ENCODE results near the gene ADD3.

ADD3 gene

DNA sequence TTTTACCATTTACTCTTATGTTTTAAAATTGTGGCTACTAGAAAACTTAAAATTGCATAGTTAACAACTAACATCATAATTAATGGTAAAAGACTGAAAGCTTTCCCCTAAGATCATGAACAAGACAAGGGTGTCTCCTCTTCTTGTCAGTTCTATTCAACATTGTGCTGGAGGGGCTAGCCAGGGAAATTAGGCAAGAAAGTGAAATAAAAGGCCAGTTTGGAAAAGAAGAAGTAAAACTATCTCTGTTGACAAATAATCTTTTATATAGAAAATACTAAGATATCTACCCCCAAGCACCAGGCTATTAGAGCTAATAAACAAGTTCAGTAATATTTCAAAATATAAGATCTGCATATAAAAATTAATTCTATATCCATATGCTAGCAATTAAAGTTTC lies 152.7 kb downstream of the ADD3 start:
- Histone ChIP-seq H3K4me3 (ENCODE audit: low read depth in 1 of 2, low read length in 2 of 2) (no peak overlapping the region), H2AFZ (ENCODE audit: low read depth, low read length) (no peak overlapping the region), H3K27me3 (ENCODE audit: insufficient read depth, low read length, poor library complexity) (peaks cover 52% of the 10 kb centered on the region), H3K36me3 (ENCODE audit: insufficient read depth, low read length) (no peaks in the 10 kb centered on the region), H3K79me2 (ENCODE audit: insufficient read depth, low read length) (no peaks in the 10 kb centered on the region), H3K4me2 (ENCODE audit: insufficient read depth, low read length) (no peak overlapping the region), H3K9ac (ENCODE audit: low read depth, low read length) (no peak overlapping the region), H3K4me1 (ENCODE audit: insufficient read depth, low read length) (peaks cover 13% of the 10 kb centered on the region), H4K20me1 (ENCODE audit: insufficient read depth, low read length) (peaks cover 4% of the 10 kb centered on the region), H3K27ac (ENCODE audit: low read length) (no peak overlapping the region), H3K9me3 (ENCODE audit: insufficient read depth, low read length, severe bottlenecking) (no peaks in the 10 kb centered on the region)
- DNase-seq (no peak), ATAC-seq (ENCODE audit: insufficient read depth, low read depth) (no peak)
- TF ChIP-seq, protein P1, sequence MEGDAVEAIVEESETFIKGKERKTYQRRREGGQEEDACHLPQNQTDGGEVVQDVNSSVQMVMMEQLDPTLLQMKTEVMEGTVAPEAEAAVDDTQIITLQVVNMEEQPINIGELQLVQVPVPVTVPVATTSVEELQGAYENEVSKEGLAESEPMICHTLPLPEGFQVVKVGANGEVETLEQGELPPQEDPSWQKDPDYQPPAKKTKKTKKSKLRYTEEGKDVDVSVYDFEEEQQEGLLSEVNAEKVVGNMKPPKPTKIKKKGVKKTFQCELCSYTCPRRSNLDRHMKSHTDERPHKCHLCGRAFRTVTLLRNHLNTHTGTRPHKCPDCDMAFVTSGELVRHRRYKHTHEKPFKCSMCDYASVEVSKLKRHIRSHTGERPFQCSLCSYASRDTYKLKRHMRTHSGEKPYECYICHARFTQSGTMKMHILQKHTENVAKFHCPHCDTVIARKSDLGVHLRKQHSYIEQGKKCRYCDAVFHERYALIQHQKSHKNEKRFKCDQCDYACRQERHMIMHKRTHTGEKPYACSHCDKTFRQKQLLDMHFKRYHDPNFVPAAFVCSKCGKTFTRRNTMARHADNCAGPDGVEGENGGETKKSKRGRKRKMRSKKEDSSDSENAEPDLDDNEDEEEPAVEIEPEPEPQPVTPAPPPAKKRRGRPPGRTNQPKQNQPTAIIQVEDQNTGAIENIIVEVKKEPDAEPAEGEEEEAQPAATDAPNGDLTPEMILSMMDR (IDR thresholded peaks at IDR 0.05; ENCODE audit: borderline replicate concordance, extremely low read depth, low read length, poor library complexity, severe bottlenecking), result no peak
- TF ChIP-seq EZH2 (IDR thresholded peaks at IDR 0.05; ENCODE audit: borderline replicate concordance, low read depth, low read length, severe bottlenecking), result no peak

DNA sequence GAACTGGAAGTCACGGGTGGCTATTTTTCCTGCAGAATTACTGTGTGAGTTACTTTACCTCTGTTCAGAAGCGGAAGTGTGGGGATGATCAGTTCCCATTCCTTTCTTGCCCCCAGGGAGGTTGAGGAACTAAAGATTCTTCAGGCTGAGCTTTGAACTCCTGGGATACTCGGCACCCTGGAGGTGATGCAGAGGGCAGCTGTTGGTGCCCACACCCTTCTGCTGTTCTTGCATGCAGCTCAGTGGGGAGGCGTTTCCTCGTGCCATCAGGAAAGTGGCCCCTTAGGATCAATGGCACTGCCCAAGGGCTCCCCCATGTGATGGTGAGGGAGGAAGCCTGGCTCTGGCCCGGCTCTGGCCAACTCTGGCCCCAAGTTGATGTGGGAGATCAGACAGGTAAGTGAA lies 155.0 kb downstream of the ADD3 start:
- Histone ChIP-seq H3K27ac (ENCODE audit: low read length) (no peak overlapping the region), H3K9ac (ENCODE audit: low read depth, low read length) (no peak overlapping the region), H3K9me3 (ENCODE audit: insufficient read depth, low read length, severe bottlenecking) (no peaks in the 10 kb centered on the region), H2AFZ (ENCODE audit: low read depth, low read length) (no peak overlapping the region), H3K4me1 (ENCODE audit: insufficient read depth, low read length) (0 out of 2 replicates have a peak, but pooled peaks cover under 1% of the 10 kb centered on the region), H3K27me3 (ENCODE audit: insufficient read depth, low read length, poor library complexity) (peaks cover 50% of the 10 kb centered on the region), H3K36me3 (ENCODE audit: insufficient read depth, low read length) (no peaks in the 10 kb centered on the region), H4K20me1 (ENCODE audit: insufficient read depth, low read length) (peaks cover under 1% of the 10 kb centered on the region), H3K79me2 (ENCODE audit: insufficient read depth, low read length) (no peaks in the 10 kb centered on the region), H3K4me2 (ENCODE audit: insufficient read depth, low read length) (no peak overlapping the region), H3K4me3 (ENCODE audit: low read depth in 1 of 2, low read length in 2 of 2) (no peak overlapping the region)
- ATAC-seq (ENCODE audit: insufficient read depth, low read depth) (no peak), DNase-seq (no peak)
- TF ChIP-seq EZH2 (IDR thresholded peaks at IDR 0.05; ENCODE audit: borderline replicate concordance, low read depth, low read length, severe bottlenecking), result no peak
- TF ChIP-seq, protein P1 (IDR thresholded peaks at IDR 0.05; ENCODE audit: borderline replicate concordance, extremely low read depth, low read length, poor library complexity, severe bottlenecking), result no peak

DNA sequence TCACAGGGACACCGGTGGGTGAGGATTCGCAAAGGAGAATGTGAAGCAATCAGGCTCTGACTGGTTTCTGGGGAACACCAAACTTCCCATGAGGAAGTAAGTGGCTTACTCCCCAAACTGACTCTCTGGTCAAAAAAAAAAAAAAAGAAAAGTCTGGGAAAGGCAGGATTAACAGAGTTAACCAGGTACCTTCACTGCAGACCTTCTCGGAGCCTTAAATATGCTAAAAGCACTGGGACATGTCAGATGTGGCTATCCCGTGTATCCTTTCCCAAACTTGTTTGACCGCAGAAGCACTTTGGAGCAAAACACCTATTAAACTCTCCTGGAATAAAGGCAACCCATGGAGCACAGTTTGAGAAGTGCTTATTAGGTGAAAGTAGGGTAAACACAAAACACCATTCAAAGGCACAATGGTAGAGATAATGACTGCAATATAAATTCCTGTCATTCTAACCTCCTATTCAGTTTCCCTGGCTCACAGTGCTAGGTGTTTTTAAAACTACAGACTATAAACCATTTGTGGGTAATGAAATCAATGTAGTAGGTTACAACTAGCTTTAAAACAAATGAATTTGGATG lies 155.5 kb downstream of the ADD3 start:
- Histone ChIP-seq H3K79me2 (ENCODE audit: insufficient read depth, low read length) (no peaks in the 10 kb centered on the region), H3K36me3 (ENCODE audit: insufficient read depth, low read length) (no peaks in the 10 kb centered on the region), H3K27ac (ENCODE audit: low read length) (no peak overlapping the region), H2AFZ (ENCODE audit: low read depth, low read length) (no peak overlapping the region), H3K9ac (ENCODE audit: low read depth, low read length) (no peak overlapping the region), H3K4me1 (ENCODE audit: insufficient read depth, low read length) (no peaks in the 10 kb centered on the region), H3K27me3 (ENCODE audit: insufficient read depth, low read length, poor library complexity) (peaks cover 50% of the 10 kb centered on the region), H3K9me3 (ENCODE audit: insufficient read depth, low read length, severe bottlenecking) (no peaks in the 10 kb centered on the region), H3K4me2 (ENCODE audit: insufficient read depth, low read length) (no peak overlapping the region), H3K4me3 (ENCODE audit: low read depth in 1 of 2, low read length in 2 of 2) (no peak overlapping the region), H4K20me1 (ENCODE audit: insufficient read depth, low read length) (no peaks in the 10 kb centered on the region)
- TF ChIP-seq, protein P1 (IDR thresholded peaks at IDR 0.05; ENCODE audit: borderline replicate concordance, extremely low read depth, low read length, poor library complexity, severe bottlenecking), result no peak
- no peak for TF ChIP-seq EZH2 (IDR thresholded peaks at IDR 0.05; ENCODE audit: borderline replicate concordance, low read depth, low read length, severe bottlenecking)
- no peak for DNase-seq
- ATAC-seq (ENCODE audit: insufficient read depth, low read depth), result no peak

All from DND-41 (cell line).